HepG2 (cell line): ENCODE measurements around the gene TCF7L2.

ENCODE experiments used
- EP300 ChIP-seq, 3 experiments: sonication (generic) in 1 of 3; formaldehyde crosslinking in 1 of 3; IDR thresholded peaks; 2 replicates each; pipeline versions ENCODE4 v1.5.1 to v1.6.1; 2011 to 2020; ENCODE audit warnings: low read depth in 2 of 3, low read length in 2 of 3, borderline replicate concordance in 1 of 3, improper control_type of control experiment in 1 of 3, mild to moderate bottlenecking in 1 of 3, missing genetic modification reagents in 1 of 3, moderate library complexity in 1 of 3
- FOXC1 ChIP-seq: sonication (generic); formaldehyde crosslinking; IDR thresholded peaks from 2 replicates; pipeline ENCODE4 v1.8.0; 2022; ENCODE audit warnings: mild to moderate bottlenecking, missing genetic modification reagents, borderline replicate concordance
- IRX3 ChIP-seq: sonication (generic); formaldehyde crosslinking; IDR thresholded peaks from 2 replicates; pipeline ENCODE4 v1.8.1; 2023; ENCODE audit warnings: mild to moderate bottlenecking, low read depth, missing genetic modification reagents, borderline replicate concordance
- RAD21 ChIP-seq: fragments of 450-650 bp; formaldehyde crosslinking; IDR thresholded peaks from 2 replicates; pipeline ENCODE4 v1.5.0; 2020; ENCODE audit warnings: mild to moderate bottlenecking
- RNF219 ChIP-seq: sonication (generic); formaldehyde crosslinking; IDR thresholded peaks from 2 replicates; pipeline ENCODE4 v1.5.0; 2020; ENCODE audit warnings: mild to moderate bottlenecking, missing genetic modification reagents
- TF ChIP-seq, protein P1 (sequence below): IDR thresholded peaks from 2 replicates; pipeline ENCODE4 v1.6.1; 2016; ENCODE audit warnings: mild to moderate bottlenecking, missing biosample characterization, missing genetic modification reagents

- no peak for TF ChIP-seq RAD21 (CRISPR knock-in tag)
- no peak for TF ChIP-seq RNF219 (CRISPR knock-in tag)
- TF ChIP-seq, protein P1, sequence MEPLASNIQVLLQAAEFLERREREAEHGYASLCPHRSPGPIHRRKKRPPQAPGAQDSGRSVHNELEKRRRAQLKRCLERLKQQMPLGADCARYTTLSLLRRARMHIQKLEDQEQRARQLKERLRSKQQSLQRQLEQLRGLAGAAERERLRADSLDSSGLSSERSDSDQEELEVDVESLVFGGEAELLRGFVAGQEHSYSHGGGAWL (CRISPR knock-in tag) = no peak
- TF ChIP-seq FOXC1 (CRISPR knock-in tag) = no peak
- no peak for TF ChIP-seq EP300 (IDR thresholded peaks at IDR 0.05; ENCODE audit: low read depth in 2 of 2, low read length in 2 of 2)
- TF ChIP-seq EP300 (CRISPR knock-in tag; IDR thresholded peaks at IDR 0.05; ENCODE audit: borderline replicate concordance) = no peak
- no peak for TF ChIP-seq IRX3 (CRISPR knock-in tag)
Observed at GRCh38 chr10:112970021-112970420, 20.0 kb downstream of the TCF7L2 start.
